ENCODE results near the gene CCDC27. TPM values are rescaled to one million over a fixed set of nuclear protein-coding genes. Genes with fewer than 3 reads are reported as not detected.

Gene CCDC27
- not detected for total RNA-seq

DNA sequence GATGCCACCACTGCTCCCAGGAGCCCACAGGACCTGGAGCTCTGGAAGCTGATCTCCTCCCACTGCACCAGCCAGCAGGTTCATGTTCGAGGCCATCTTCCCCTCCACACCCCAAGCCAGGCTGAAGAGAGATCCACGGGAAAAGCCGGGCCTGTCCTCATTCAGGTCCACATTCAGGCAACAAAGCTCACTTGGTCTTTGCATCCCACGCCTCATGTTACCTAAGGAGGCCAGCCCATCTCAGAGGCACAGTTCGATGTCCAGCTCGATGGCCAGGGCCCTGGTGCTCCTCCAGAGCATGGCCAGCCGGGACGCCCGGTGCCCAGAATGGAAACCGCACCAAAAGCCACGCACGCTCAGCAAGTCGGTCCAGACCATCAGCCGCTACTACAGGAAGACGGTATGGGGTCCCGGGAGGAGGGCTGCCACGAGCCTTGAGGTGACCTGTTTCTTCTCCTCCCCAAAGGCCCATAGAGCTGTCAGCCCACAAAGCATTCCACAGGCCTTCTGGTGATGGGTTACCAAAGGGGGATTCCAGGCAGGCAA is at the start of gene CCDC27:
Gene CCDC27 (plus strand): TSS at position 51 of the 546 bp plus-strand sequence. CDS start 32 bp downstream, at position 83.
- H3K27me3 ChIP-seq = no peaks in the 10 kb centered on the region
- DNase-seq (ENCODE audit: low spot score in 2 of 2) = no peak
- peaks cover 0 to 6% of the 10 kb centered on the region in 2 donors for H3K4me1 ChIP-seq
- H3K36me3 ChIP-seq = no peaks in the 10 kb centered on the region
- TF ChIP-seq, protein P1, sequence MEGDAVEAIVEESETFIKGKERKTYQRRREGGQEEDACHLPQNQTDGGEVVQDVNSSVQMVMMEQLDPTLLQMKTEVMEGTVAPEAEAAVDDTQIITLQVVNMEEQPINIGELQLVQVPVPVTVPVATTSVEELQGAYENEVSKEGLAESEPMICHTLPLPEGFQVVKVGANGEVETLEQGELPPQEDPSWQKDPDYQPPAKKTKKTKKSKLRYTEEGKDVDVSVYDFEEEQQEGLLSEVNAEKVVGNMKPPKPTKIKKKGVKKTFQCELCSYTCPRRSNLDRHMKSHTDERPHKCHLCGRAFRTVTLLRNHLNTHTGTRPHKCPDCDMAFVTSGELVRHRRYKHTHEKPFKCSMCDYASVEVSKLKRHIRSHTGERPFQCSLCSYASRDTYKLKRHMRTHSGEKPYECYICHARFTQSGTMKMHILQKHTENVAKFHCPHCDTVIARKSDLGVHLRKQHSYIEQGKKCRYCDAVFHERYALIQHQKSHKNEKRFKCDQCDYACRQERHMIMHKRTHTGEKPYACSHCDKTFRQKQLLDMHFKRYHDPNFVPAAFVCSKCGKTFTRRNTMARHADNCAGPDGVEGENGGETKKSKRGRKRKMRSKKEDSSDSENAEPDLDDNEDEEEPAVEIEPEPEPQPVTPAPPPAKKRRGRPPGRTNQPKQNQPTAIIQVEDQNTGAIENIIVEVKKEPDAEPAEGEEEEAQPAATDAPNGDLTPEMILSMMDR (IDR thresholded peaks at IDR 0.05) = no peak
- no peak within 1 kb of the TSS for H3K27ac ChIP-seq
- H3K4me3 ChIP-seq = no peak within 1 kb of the TSS
- H3K9me3 ChIP-seq = no peaks in the 10 kb centered on the region
- intact Hi-C loops (cut with DNase I) = no loop called here

- intact Hi-C loops (cut with DNase I) = no loop called here
- TF ChIP-seq, protein P1 (IDR thresholded peaks at IDR 0.05) = no peak
- Histone ChIP-seq H3K4me3 (no peak overlapping the region), H3K27ac (no peak overlapping the region), H3K9me3 (no peaks in the 10 kb centered on the region), H3K27me3 (no peaks in the 10 kb centered on the region), H3K36me3 (no peaks in the 10 kb centered on the region), H3K4me1 (no peaks in the 10 kb centered on the region)
- no peak for DNase-seq (ENCODE audit: low spot score in 2 of 2)
These were observed 49.7 kb upstream of the CCDC27 start for GRCh38 chr1:3702528-3702927.

- H3K27ac ChIP-seq = no peak overlapping the region
- no peaks in the 10 kb centered on the region for H3K9me3 ChIP-seq
- intact Hi-C loops (cut with DNase I) = no loop called here
- H3K4me3 ChIP-seq = no peak overlapping the region
- DNase-seq (ENCODE audit: low spot score in 2 of 2) = no peak
- TF ChIP-seq, protein P1 (IDR thresholded peaks at IDR 0.05) = no peak
- no peaks in the 10 kb centered on the region for H3K4me1 ChIP-seq
- H3K27me3 ChIP-seq = no peaks in the 10 kb centered on the region
- no peaks in the 10 kb centered on the region for H3K36me3 ChIP-seq
These were observed 49.1 kb upstream of the CCDC27 start for GRCh38 chr1:3702990-3703728.

DNA sequence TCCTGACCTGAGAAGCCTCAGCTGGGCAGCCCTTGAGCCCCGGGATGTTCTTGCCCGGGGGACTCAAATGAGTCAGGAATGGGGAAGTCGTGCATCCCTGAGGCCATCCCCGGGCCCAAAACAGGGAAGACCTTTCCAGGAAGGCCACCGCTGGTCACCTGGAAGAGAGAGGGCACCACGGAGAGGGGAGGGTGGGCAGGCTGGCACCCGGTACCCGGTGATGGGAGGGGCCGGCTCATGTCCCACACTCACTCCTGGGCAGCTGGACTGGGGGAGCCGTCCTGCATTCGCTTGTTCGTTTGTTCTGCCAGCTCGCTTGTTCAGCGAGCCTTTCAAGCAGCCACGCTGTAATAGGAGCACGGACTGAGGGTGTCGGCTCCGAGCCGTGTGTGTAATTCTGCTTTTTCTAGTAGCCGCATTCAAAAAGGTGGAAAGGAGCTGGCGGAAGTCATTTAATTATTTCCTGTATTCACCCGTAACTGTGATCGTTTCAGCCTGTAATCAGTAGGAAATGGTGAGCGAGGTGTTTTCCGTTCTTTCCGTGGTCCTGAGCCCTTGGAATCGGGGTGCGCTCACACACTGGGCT is 48.4 kb upstream of the CCDC27 start:
- Histone ChIP-seq H3K27ac (no peak overlapping the region), H3K4me1 (no peaks in the 10 kb centered on the region), H3K36me3 (no peaks in the 10 kb centered on the region), H3K4me3 (no peak overlapping the region), H3K9me3 (no peaks in the 10 kb centered on the region), H3K27me3 (no peaks in the 10 kb centered on the region)
- intact Hi-C loops (cut with DNase I) = no loop called here
- TF ChIP-seq, protein P1 (IDR thresholded peaks at IDR 0.05) = no peak
- no peak for DNase-seq (ENCODE audit: low spot score in 2 of 2)

- Histone ChIP-seq H3K9me3 (no peaks in the 10 kb centered on the region), H3K27me3 (no peaks in the 10 kb centered on the region), H3K27ac (no peak overlapping the region), H3K4me3 (no peak overlapping the region), H3K4me1 (no peaks in the 10 kb centered on the region), H3K36me3 (no peaks in the 10 kb centered on the region)
- intact Hi-C loops (cut with DNase I) = no loop called here
- TF ChIP-seq, protein P1 (IDR thresholded peaks at IDR 0.05) = no peak
- DNase-seq (ENCODE audit: low spot score in 2 of 2) = no peak
These were observed 46.8 kb upstream of the CCDC27 start for GRCh38 chr1:3705341-3705950.

Measured in ascending aorta (tissue), 2 donors.